HepG2 (cell line): Measurements from ENCODE around the gene NYNRIN. TPM values are rescaled to one million over a fixed set of nuclear protein-coding genes. Genes with fewer than 3 reads are reported as not detected.

ENCODE experiments used
- ATF4 ChIP-seq, 2 experiments: fragments of 450-650 bp in 1 of 2; sonication (generic) in 1 of 2; formaldehyde crosslinking; IDR thresholded peaks; 2 replicates each; pipeline versions ENCODE4 v1.5.0 to v1.8.0; 2020 to 2022; ENCODE audit warnings: mild to moderate bottlenecking in 1 of 2, missing genetic modification reagents in 1 of 2
- ATF7 ChIP-seq, 2 experiments: fragments of 450-650 bp in 1 of 2; sonication (generic) in 1 of 2; formaldehyde crosslinking in 1 of 2; IDR thresholded peaks; 2 replicates each; pipeline versions ENCODE4 v1.4.0 to v1.6.1; 2016 to 2020; ENCODE audit warnings: antibody characterized with exemption in 1 of 2, mild to moderate bottlenecking in 1 of 2, missing genetic modification reagents in 1 of 2
- CREB3 ChIP-seq: sonication (generic); formaldehyde crosslinking; IDR thresholded peaks from 2 replicates; pipeline ENCODE4 v1.5.0; 2020; ENCODE audit warnings: missing genetic modification reagents
- KAT7 ChIP-seq: IDR thresholded peaks from 2 replicates; pipeline ENCODE4 v1.6.1; 2018; ENCODE audit warnings: borderline replicate concordance, missing compliant biosample characterization
- MBNL3 ChIP-seq: fragments of 250-450 bp; sonication (Bioruptor Pico); conservative IDR thresholded peaks from 2 replicates; pipeline ENCODE4 v1.8.0; 2022; ENCODE audit warnings: mild to moderate bottlenecking, inconsistent platforms
- NBN ChIP-seq: fragments of 450-650 bp; conservative IDR thresholded peaks from 2 replicates; pipeline ENCODE4 v1.6.1; 2017
- POLR2G ChIP-seq: fragments of 200-400 bp; formaldehyde crosslinking; IDR thresholded peaks from 2 replicates; pipeline ENCODE4 v1.6.1; 2018; ENCODE audit warnings: mild to moderate bottlenecking, low read depth, low read length, moderate library complexity
- SCMH1 ChIP-seq: sonication (generic); formaldehyde crosslinking; IDR thresholded peaks from 2 replicates; pipeline ENCODE4 v1.9.0; 2021; ENCODE audit warnings: missing genetic modification reagents, mild to moderate bottlenecking, borderline replicate concordance
- SIX4 ChIP-seq: sonication (generic); formaldehyde crosslinking; IDR thresholded peaks from 2 replicates; pipeline ENCODE4 v1.4.0; 2020; ENCODE audit warnings: missing genetic modification reagents
- TBP ChIP-seq: sonication (generic); formaldehyde crosslinking; IDR thresholded peaks from 2 replicates; pipeline ENCODE4 v1.5.0; 2020; ENCODE audit warnings: missing genetic modification reagents
- YEATS4 ChIP-seq: sonication (generic); formaldehyde crosslinking; IDR thresholded peaks from 2 replicates; pipeline ENCODE4 v1.4.0; 2020; ENCODE audit warnings: missing genetic modification reagents, borderline replicate concordance
- ZNF12 ChIP-seq: sonication (generic); formaldehyde crosslinking; IDR thresholded peaks from 2 replicates; pipeline ENCODE4 v1.5.0; 2020; ENCODE audit warnings: missing genetic modification reagents
- ZNF296 ChIP-seq: sonication (generic); formaldehyde crosslinking; conservative IDR thresholded peaks from 2 replicates; pipeline ENCODE4 v1.5.0; 2020; ENCODE audit warnings: mild to moderate bottlenecking, missing genetic modification reagents
- ZNF318 ChIP-seq: sonication (generic); formaldehyde crosslinking; IDR thresholded peaks from 2 replicates; pipeline ENCODE4 v1.4.0; 2020; ENCODE audit warnings: mild to moderate bottlenecking, missing genetic modification reagents
- ZNF652 ChIP-seq: IDR thresholded peaks from 2 replicates; pipeline ENCODE4 v1.6.1; 2016; ENCODE audit warnings: low read depth, borderline replicate concordance
- ZNF768 ChIP-seq: sonication (generic); formaldehyde crosslinking; IDR thresholded peaks from 2 replicates; pipeline ENCODE4 v1.4.0; 2020; ENCODE audit warnings: missing genetic modification reagents
- polyA plus RNA-seq, 8 experiments: library from polyadenylated mRNA; depleted of rRNA in 3 of 8; stranded (reverse) in 7 of 8; unstranded in 1 of 8; fragments of >200 nt; fragmentation: Illumina TruSeq in 4 of 8; extraction: Trizol in 4 of 8; gene quantifications; 2 replicates each; pipeline versions ENCODE4 v1.2.1 to v1.2.3, GENCODE V29; 2011 to 2016; ENCODE audit warnings: low read depth in 4 of 8, missing spikeins in 1 of 8, mixed read lengths in 1 of 8; ENCODE audit not compliant: insufficient read depth in 1 of 8
- total RNA-seq, 5 experiments: library from RNA; depleted of rRNA; stranded (reverse); fragments of >200 nt; fragmentation: Illumina TruSeq; extraction: Trizol; gene quantifications; 2 replicates each; pipeline ENCODE4 v1.2.3, GENCODE V29; 2016; ENCODE audit warnings: low read depth in 1 of 5
- TF ChIP-seq, protein P1 (sequence below): sonication (generic); formaldehyde crosslinking; IDR thresholded peaks from 2 replicates; pipeline ENCODE4 v1.5.0; 2020; ENCODE audit warnings: missing genetic modification reagents

NYNRIN gene
- total and polyA plus RNA-seq, 2 of the 13 experiments (the other 11 are each of a cell fraction or from before 2014, with no cell fraction given), result 0.63 to 1.1 TPM

- TF ChIP-seq, protein P1, sequence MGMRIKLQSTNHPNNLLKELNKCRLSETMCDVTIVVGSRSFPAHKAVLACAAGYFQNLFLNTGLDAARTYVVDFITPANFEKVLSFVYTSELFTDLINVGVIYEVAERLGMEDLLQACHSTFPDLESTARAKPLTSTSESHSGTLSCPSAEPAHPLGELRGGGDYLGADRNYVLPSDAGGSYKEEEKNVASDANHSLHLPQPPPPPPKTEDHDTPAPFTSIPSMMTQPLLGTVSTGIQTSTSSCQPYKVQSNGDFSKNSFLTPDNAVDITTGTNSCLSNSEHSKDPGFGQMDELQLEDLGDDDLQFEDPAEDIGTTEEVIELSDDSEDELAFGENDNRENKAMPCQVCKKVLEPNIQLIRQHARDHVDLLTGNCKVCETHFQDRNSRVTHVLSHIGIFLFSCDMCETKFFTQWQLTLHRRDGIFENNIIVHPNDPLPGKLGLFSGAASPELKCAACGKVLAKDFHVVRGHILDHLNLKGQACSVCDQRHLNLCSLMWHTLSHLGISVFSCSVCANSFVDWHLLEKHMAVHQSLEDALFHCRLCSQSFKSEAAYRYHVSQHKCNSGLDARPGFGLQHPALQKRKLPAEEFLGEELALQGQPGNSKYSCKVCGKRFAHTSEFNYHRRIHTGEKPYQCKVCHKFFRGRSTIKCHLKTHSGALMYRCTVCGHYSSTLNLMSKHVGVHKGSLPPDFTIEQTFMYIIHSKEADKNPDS (CRISPR knock-in tag), result no peak
- TF ChIP-seq ZNF652 (CRISPR knock-in tag) (no peak), SIX4 (CRISPR knock-in tag) (no peak), ZNF296 (CRISPR knock-in tag) (no peak), POLR2G (no peak), TBP (CRISPR knock-in tag) (no peak), CREB3 (CRISPR knock-in tag) (no peak), YEATS4 (no peak), KAT7 (CRISPR knock-in tag) (no peak), ATF7 (IDR thresholded peaks at IDR 0.05) (no peak), ATF7 (CRISPR knock-in tag; IDR thresholded peaks at IDR 0.05) (no peak), ZNF318 (CRISPR knock-in tag) (no peak), MBNL3 (CRISPR knock-in tag) (no peak), NBN (no peak), SCMH1 (CRISPR knock-in tag) (no peak), ATF4 (CRISPR knock-in tag; IDR thresholded peaks at IDR 0.05) (no peak), ZNF768 (CRISPR knock-in tag) (peak; percentile 33; the same call in 1 of the 2 replicates), ZNF12 (no peak)
These were observed at the start of gene NYNRIN (continued) for GRCh38 chr14:24398653-24399446.
